Thymus (tissue), 14 donors: ENCODE measurements around the gene SLN. TPM values are rescaled to one million over a fixed set of nuclear protein-coding genes. Genes with fewer than 3 reads are reported as not detected.
"Not testable (repeated sequence)": the region's sequence is repeated elsewhere in the genome, so short reads cannot be mapped to it uniquely, and the experiment has no call there.

Experiments used
- DNase-seq, 9 donors: peaks; one replicate each; pipeline ENCODE4 v3.0.0-alpha.2; 2013; ENCODE audit warnings: low spot score in 9 of 9, low read depth in 6 of 9, missing footprints in 1 of 9
- H3K27ac ChIP-seq, 2 donors: one replicate each; pipeline ENCODE4 v1.5.1; 2013; ENCODE audit warnings: control low read depth in 1 of 2, low read depth in 1 of 2, low read length in 1 of 2, mild to moderate bottlenecking in 1 of 2, moderate library complexity in 1 of 2
- H3K27me3 ChIP-seq, 2 donors: one replicate each; pipeline ENCODE4 v1.5.1; 2013; ENCODE audit warnings: low read length in 1 of 2; ENCODE audit not compliant: control insufficient read depth in 2 of 2, insufficient read depth in 1 of 2
- H3K36me3 ChIP-seq, 2 donors: one replicate each; pipeline ENCODE4 v1.5.1; 2013; ENCODE audit warnings: low read length in 1 of 2, mild to moderate bottlenecking in 1 of 2, moderate library complexity in 1 of 2; ENCODE audit not compliant: control insufficient read depth in 2 of 2, insufficient read depth in 2 of 2
- H3K4me1 ChIP-seq, 2 donors: one replicate each; pipeline ENCODE4 v1.5.1; 2013; ENCODE audit warnings: low read length in 2 of 2; ENCODE audit not compliant: control insufficient read depth in 2 of 2, insufficient read depth in 2 of 2
- H3K4me3 ChIP-seq, 2 donors: one replicate each; pipeline ENCODE4 v1.5.1; 2013; ENCODE audit warnings: low read length in 2 of 2, control low read depth in 1 of 2, mild to moderate bottlenecking in 1 of 2
- H3K9me3 ChIP-seq, 2 donors: one replicate each; pipeline ENCODE4 v1.5.1; 2013; ENCODE audit warnings: low read length in 1 of 2, mild to moderate bottlenecking in 1 of 2; ENCODE audit not compliant: control insufficient read depth in 2 of 2, insufficient read depth in 1 of 2
- WGBS: extraction: QIAGEN DNeasy Blood & Tissue Kit; methylation state at CpG from one replicate; pipeline ENCODE4 v1.1.7; 2013; 5-methylcytosine and 5-hydroxymethylcytosine counted together
- long read RNA-seq, 10 donors: transcript quantifications; one replicate each; lab custom pipeline, GENCODE V29; 2026
- polyA plus RNA-seq: library from polyadenylated mRNA; stranded (reverse); fragments of 200-250 nt; gene quantifications from one replicate; pipeline ENCODE4 v1.2.3, GENCODE V29; 2013
- total RNA-seq: library from RNA; stranded (reverse); fragments of 120-200 nt; gene quantifications from one replicate; pipeline ENCODE4 v1.2.4, GENCODE V29; 2013
- donor health status: healthy.

The SLN gene
- 2.6 TPM for total RNA-seq
- polyA plus RNA-seq: 8.7 TPM
- long read RNA-seq, donor 1: 0 reads
- long read RNA-seq, donor 2: 0 reads
- long read RNA-seq, donor 3, partial matches to known transcripts: 0 of 4 reads
- long read RNA-seq, donor 3, other reads (novel, unspliced or antisense): 0 of 4 reads
- long read RNA-seq, donor 4: 0 reads
- long read RNA-seq, donor 5, partial matches to known transcripts: 0 of 2 reads
- long read RNA-seq, donor 5, other reads (novel, unspliced or antisense): 0 of 2 reads
- long read RNA-seq, donor 6, partial matches to known transcripts: 0 of 4 reads
- long read RNA-seq, donor 6, other reads (novel, unspliced or antisense): 0 of 4 reads
- long read RNA-seq, donor 7, transcript SLN-201 (2 exons, 722 nt): major isoform, 15 of 17 reads
- long read RNA-seq, donor 7, partial matches to known transcripts: 0 of 17 reads
- long read RNA-seq, donor 7, other reads (novel, unspliced or antisense): 0 of 17 reads
- long read RNA-seq, donor 8, transcript SLN-201 (2 exons, 722 nt): major isoform, 5 of 5 reads
- long read RNA-seq, donor 8, partial matches to known transcripts: 0 of 5 reads
- long read RNA-seq, donor 8, other reads (novel, unspliced or antisense): 0 of 5 reads
- long read RNA-seq, donor 9: 0 reads
- long read RNA-seq, donor 10, partial matches to known transcripts: 0 of 1 reads
- long read RNA-seq, donor 10, other reads (novel, unspliced or antisense): 0 of 1 reads

DNA sequence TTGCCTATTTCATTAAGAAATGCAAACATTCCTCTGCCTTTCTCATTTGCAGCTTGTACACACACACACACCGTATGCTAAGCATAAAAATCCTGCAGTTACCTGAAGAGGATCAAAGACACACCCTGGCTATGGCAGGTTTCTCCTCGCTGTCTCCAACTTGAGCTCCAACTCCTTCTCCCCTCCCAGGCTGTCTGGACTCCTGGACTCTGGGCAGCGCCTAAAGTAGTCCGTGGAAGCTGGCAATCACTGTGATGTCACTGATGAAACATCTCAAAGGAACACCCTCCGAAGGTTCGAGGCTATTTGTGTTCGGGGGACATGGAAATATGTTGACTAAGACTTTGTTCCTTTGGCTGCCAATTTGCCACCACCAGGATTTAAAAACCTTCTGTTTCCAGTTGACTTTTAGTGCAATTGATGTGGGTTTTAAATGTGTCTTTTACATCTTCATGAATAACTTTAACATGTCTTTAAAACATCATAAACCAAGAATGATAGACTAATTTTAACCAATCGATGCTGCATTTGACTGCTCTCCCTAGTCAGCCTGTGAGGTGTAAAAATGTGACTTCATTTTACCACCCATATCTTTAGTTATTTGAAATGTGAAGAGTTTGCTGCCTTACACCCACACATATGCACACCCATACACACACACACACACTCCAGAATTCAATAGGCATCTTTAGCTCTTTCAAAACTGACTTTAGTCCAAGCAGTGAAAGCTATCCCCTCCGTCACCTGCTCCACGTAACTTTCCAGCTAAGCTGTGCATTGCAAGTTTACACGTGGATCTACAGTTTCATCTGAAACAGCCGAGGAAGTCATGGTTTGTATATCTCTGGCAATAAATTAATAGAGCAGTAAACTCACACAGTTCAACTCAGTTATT is at the start of gene SLN:
TSS of gene SLN (minus strand) at position 196 of the 895 bp plus-strand sequence.
- DNase-seq: no peak
- no peak within 1 kb of the TSS for H3K4me3 ChIP-seq
- no peaks in the 10 kb centered on the region for H3K9me3 ChIP-seq
- 76% methylated on average over 12 of the region's 12 CpGs for WGBS
- H3K4me1 ChIP-seq: no peaks in the 10 kb centered on the region
- H3K27ac ChIP-seq: no peak within 1 kb of the TSS
- H3K27me3 ChIP-seq: no peaks in the 10 kb centered on the region
- H3K36me3 ChIP-seq: no peaks in the 10 kb centered on the region

- not testable (repeated sequence) for H3K9me3 ChIP-seq, H3K4me3 ChIP-seq, H3K27ac ChIP-seq, DNase-seq, H3K27me3 ChIP-seq, H3K36me3 ChIP-seq, H3K4me1 ChIP-seq
- WGBS: 94% methylated on average over 7 of the region's 7 CpGs
Observed at GRCh38 chr11:107758719-107759355, 47.0 kb upstream of the SLN start.

GRCh38 chr11:107757661-107758060 is 45.8 kb upstream of the SLN start:
- no peak for DNase-seq
- H3K27me3 ChIP-seq: no peaks in the 10 kb centered on the region
- H3K36me3 ChIP-seq: no peaks in the 10 kb centered on the region
- no peaks in the 10 kb centered on the region for H3K4me1 ChIP-seq
- H3K9me3 ChIP-seq: no peaks in the 10 kb centered on the region
- H3K27ac ChIP-seq: no peak overlapping the region
- H3K4me3 ChIP-seq: no peak overlapping the region
- WGBS: 94% methylated on average over 1 of the region's 1 CpG

DNA sequence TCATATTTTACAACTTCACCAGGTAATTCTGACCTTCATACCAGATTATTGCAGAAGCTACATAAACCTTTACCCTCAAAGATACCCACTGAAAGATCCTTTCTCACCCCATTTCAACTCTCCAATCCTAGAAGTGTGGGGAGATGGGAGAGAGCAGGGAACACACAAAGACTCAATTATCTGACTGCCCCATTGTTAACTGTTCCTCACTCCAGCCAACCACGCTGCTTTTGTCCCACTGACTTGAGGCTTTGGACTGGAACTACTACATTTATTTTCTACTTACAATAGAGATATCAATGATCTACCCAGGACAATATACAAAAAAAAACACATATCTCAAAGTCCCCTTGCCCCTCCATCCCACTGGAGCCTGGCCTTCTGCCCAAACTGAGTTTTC is 44.7 kb upstream of the SLN start:
- H3K27me3 ChIP-seq: no peaks in the 10 kb centered on the region
- no peaks in the 10 kb centered on the region for H3K4me1 ChIP-seq
- DNase-seq: no peak
- no peaks in the 10 kb centered on the region for H3K9me3 ChIP-seq
- WGBS: 97% methylated on average over 1 of the region's 1 CpG
- no peak overlapping the region for H3K4me3 ChIP-seq
- H3K27ac ChIP-seq: no peak overlapping the region
- H3K36me3 ChIP-seq: no peaks in the 10 kb centered on the region

DNA sequence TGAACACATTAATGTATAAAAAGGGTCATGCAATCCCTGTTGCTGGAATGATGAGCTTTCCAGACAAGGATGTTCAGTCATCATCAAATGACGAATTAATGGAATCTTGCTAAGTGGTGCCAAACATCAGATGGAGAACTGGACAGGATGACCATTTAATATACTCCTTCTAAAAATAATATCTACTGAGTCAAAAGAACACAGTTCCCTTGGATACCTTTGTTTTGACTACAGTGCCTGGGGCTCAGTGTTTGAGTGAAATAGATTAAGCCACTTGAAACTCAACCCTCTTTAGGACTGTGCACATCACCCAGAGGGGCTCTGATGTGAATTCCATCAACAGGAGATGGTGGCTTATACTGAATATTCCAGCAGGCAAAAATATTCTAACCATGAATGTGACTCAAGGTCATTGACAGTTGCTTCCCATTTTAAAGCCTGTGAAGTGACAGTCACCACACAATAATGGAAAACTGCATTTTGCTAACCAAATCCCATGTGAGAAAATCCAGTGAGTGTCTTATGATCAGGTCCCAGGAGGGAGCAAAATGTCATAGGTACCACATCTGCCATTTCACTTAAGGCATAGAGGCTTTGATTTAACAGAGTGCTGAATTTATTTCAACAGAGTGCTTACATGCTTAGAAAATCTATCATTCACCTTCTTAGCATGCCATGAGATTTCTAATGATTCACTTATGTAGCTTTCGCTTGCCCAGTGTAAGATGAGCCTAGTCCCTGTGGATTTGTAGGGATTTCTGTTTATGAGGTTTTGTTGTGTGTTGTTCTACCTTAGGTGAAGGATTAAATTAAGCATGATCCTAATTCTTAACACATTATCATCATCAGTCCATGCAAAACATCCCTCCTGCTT is 41.3 kb upstream of the SLN start:
- WGBS: 83% methylated on average over 2 of the region's 2 CpGs
- Histone ChIP-seq H3K9me3 (no peaks in the 10 kb centered on the region), H3K36me3 (no peaks in the 10 kb centered on the region), H3K27ac (no peak overlapping the region), H3K4me3 (no peak overlapping the region), H3K27me3 (no peaks in the 10 kb centered on the region), H3K4me1 (no peaks in the 10 kb centered on the region)
- DNase-seq: no peak

DNA sequence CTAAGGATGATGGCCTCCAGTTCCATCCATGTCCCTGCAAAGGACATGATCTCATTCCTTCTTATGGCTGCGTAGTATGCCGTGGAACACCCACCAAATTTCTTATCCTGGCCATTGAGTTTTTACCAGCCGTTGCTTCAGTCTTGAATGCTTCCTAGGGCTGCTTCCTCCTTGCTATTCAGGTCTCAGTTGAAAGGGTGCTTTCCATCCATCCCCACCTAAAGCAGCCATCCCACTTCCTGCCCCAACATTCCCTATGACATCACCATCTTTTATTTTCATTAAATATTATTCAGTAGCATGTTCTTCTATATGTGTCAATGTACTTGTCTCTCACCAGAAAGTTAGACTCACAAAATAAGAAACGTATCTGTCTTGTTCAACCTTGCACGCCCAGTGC is 40.7 kb upstream of the SLN start:
- Histone ChIP-seq H3K27me3 (no peaks in the 10 kb centered on the region), H3K9me3 (no peaks in the 10 kb centered on the region), H3K4me3 (no peak overlapping the region), H3K36me3 (no peaks in the 10 kb centered on the region), H3K27ac (no peak overlapping the region), H3K4me1 (no peaks in the 10 kb centered on the region)
- DNase-seq: no peak
- 82% methylated on average over 5 of the region's 5 CpGs for WGBS

DNA sequence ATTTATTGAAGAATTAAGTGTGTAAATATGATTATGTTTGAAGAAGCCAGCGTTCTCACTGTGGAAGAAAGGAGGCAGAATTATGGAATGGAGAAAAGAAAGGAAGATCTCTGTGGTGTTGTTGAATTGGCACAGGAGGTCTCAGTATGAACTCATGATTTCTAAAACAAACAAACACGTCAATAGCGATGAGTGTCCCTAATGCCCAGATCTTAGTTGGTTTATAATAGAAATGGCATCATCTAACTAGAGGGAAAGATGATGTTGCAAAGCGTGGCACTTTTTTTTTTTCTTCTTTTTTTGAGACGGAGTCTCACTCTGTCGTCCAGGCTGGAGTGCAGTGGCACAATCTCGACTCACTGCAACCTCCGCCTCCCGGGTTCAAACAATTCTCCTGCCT is 39.2 kb upstream of the SLN start:
- no peaks in the 10 kb centered on the region for H3K4me1 ChIP-seq
- no peak overlapping the region for H3K4me3 ChIP-seq
- no peaks in the 10 kb centered on the region for H3K36me3 ChIP-seq
- H3K27ac ChIP-seq: no peak overlapping the region
- WGBS: 97% methylated on average over 9 of the region's 9 CpGs
- H3K27me3 ChIP-seq: no peaks in the 10 kb centered on the region
- DNase-seq: no peak
- H3K9me3 ChIP-seq: no peaks in the 10 kb centered on the region

GRCh38 chr11:107750313-107750712 is 38.5 kb upstream of the SLN start:
- no peak for DNase-seq
- no peaks in the 10 kb centered on the region for H3K36me3 ChIP-seq
- 91% methylated on average over 15 of the region's 15 CpGs for WGBS

More at GRCh38 chr11:107750313-107750712, 38.5 kb upstream of the SLN start:
- Histone ChIP-seq H3K9me3 (no peaks in the 10 kb centered on the region), H3K27me3 (no peaks in the 10 kb centered on the region), H3K27ac (no peak overlapping the region), H3K4me1 (no peaks in the 10 kb centered on the region), H3K4me3 (no peak overlapping the region)
